HepG2 (cell line): Measurements from ENCODE around the gene RPL36. TPM values are rescaled to one million over a fixed set of nuclear protein-coding genes. Genes with fewer than 3 reads are reported as not detected.

Experiments used
- KIAA2018 ChIP-seq: sonication (generic); formaldehyde crosslinking; IDR thresholded peaks from 2 replicates; pipeline ENCODE4 v1.5.0; 2020; ENCODE audit warnings: mild to moderate bottlenecking, missing genetic modification reagents, borderline replicate concordance
- UBTF ChIP-seq: sonication (generic); formaldehyde crosslinking; IDR thresholded peaks from 2 replicates; pipeline ENCODE4 v1.4.0; 2020; ENCODE audit warnings: mild to moderate bottlenecking, missing genetic modification reagents
- ZNF337 ChIP-seq: sonication (generic); formaldehyde crosslinking; IDR thresholded peaks from 2 replicates; pipeline ENCODE4 v1.5.1; 2020; ENCODE audit warnings: missing genetic modification reagents, low read depth, mild to moderate bottlenecking, borderline replicate concordance
- ZNF547 ChIP-seq: sonication (generic); formaldehyde crosslinking; IDR thresholded peaks from 2 replicates; pipeline ENCODE4 v1.5.1; 2020; ENCODE audit warnings: mild to moderate bottlenecking, missing genetic modification reagents
- ZNF777 ChIP-seq: sonication (generic); formaldehyde crosslinking; IDR thresholded peaks from 2 replicates; pipeline ENCODE4 v1.4.0; 2020; ENCODE audit warnings: missing genetic modification reagents
- polyA plus RNA-seq, 8 experiments: library from polyadenylated mRNA; depleted of rRNA in 3 of 8; stranded (reverse) in 7 of 8; unstranded in 1 of 8; fragments of >200 nt; fragmentation: Illumina TruSeq in 4 of 8; extraction: Trizol in 4 of 8; gene quantifications; 2 replicates each; pipeline versions ENCODE4 v1.2.1 to v1.2.3, GENCODE V29; 2011 to 2016; ENCODE audit warnings: low read depth in 4 of 8, missing spikeins in 1 of 8, mixed read lengths in 1 of 8; ENCODE audit not compliant: insufficient read depth in 1 of 8
- total RNA-seq, 5 experiments: library from RNA; depleted of rRNA; stranded (reverse); fragments of >200 nt; fragmentation: Illumina TruSeq; extraction: Trizol; gene quantifications; 2 replicates each; pipeline ENCODE4 v1.2.3, GENCODE V29; 2016; ENCODE audit warnings: low read depth in 1 of 5
- TF ChIP-seq, protein P1 (sequence below): sonication (generic); formaldehyde crosslinking; IDR thresholded peaks from 2 replicates; pipeline ENCODE4 v1.5.0; 2020; ENCODE audit warnings: mild to moderate bottlenecking, missing genetic modification reagents, moderate library complexity
- TF ChIP-seq, protein P2 (sequence below): sonication (generic); formaldehyde crosslinking; IDR thresholded peaks from 2 replicates; pipeline ENCODE4 v1.4.0; 2020; ENCODE audit warnings: low read depth, missing genetic modification reagents

RPL36 gene
- total and polyA plus RNA-seq, 2 of the 13 experiments (the other 11 are each of a cell fraction or from before 2014, with no cell fraction given), result 706 to 740 TPM

GRCh38 chr19:5679289-5680083 lies 10.6 kb upstream of the RPL36 start (continued):
- TF ChIP-seq, protein P1, sequence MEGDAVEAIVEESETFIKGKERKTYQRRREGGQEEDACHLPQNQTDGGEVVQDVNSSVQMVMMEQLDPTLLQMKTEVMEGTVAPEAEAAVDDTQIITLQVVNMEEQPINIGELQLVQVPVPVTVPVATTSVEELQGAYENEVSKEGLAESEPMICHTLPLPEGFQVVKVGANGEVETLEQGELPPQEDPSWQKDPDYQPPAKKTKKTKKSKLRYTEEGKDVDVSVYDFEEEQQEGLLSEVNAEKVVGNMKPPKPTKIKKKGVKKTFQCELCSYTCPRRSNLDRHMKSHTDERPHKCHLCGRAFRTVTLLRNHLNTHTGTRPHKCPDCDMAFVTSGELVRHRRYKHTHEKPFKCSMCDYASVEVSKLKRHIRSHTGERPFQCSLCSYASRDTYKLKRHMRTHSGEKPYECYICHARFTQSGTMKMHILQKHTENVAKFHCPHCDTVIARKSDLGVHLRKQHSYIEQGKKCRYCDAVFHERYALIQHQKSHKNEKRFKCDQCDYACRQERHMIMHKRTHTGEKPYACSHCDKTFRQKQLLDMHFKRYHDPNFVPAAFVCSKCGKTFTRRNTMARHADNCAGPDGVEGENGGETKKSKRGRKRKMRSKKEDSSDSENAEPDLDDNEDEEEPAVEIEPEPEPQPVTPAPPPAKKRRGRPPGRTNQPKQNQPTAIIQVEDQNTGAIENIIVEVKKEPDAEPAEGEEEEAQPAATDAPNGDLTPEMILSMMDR, result peak; percentile 27; the same call in 1 of the 2 replicates
- TF ChIP-seq KIAA2018 (CRISPR knock-in tag) (no peak), ZNF777 (CRISPR knock-in tag) (peak; percentile 36; the same call in 1 of the 2 replicates), ZNF547 (0 out of 2 replicates have a peak, but pooled peaks have one; percentile 1), UBTF (CRISPR knock-in tag) (0 out of 2 replicates have a peak, but pooled peaks have one; percentile 16), ZNF337 (CRISPR knock-in tag) (0 out of 2 replicates have a peak, but pooled peaks have one; percentile 37)
- TF ChIP-seq, protein P2, sequence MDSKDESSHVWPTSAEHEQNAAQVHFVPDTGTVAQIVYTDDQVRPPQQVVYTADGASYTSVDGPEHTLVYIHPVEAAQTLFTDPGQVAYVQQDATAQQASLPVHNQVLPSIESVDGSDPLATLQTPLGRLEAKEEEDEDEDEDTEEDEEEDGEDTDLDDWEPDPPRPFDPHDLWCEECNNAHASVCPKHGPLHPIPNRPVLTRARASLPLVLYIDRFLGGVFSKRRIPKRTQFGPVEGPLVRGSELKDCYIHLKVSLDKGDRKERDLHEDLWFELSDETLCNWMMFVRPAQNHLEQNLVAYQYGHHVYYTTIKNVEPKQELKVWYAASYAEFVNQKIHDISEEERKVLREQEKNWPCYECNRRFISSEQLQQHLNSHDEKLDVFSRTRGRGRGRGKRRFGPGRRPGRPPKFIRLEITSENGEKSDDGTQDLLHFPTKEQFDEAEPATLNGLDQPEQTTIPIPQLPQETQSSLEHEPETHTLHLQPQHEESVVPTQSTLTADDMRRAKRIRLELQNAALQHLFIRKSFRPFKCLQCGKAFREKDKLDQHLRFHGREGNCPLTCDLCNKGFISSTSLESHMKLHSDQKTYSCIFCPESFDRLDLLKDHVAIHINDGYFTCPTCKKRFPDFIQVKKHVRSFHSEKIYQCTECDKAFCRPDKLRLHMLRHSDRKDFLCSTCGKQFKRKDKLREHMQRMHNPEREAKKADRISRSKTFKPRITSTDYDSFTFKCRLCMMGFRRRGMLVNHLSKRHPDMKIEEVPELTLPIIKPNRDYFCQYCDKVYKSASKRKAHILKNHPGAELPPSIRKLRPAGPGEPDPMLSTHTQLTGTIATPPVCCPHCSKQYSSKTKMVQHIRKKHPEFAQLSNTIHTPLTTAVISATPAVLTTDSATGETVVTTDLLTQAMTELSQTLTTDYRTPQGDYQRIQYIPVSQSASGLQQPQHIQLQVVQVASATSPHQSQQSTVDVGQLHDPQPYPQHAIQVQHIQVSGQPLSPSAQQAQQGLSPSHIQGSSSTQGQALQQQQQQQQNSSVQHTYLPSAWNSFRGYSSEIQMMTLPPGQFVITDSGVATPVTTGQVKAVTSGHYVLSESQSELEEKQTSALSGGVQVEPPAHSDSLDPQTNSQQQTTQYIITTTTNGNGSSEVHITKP (CRISPR knock-in tag), result no peak
- TF ChIP-seq, all 625 proteins: peak for 16
